Liver (tissue), 9 donors: ENCODE results near the gene AUP1. TPM values are rescaled to one million over a fixed set of nuclear protein-coding genes. Genes with fewer than 3 reads are reported as not detected.

Source experiments
- DNase-seq: peaks from one replicate; pipeline ENCODE4 v3.0.0-alpha.2; 2017; ENCODE audit warnings: low spot score
- H3K27ac ChIP-seq, 2 donors: one replicate each; pipeline ENCODE4 v1.7.0; 2013; ENCODE audit warnings: inconsistent platforms in 2 of 2, low read length in 2 of 2, control low read depth in 1 of 2, low read depth in 1 of 2, mild to moderate bottlenecking in 1 of 2
- H3K27me3 ChIP-seq, 4 donors: one replicate each; pipeline versions ENCODE4 v1.6.1 to v1.7.0; 2013; ENCODE audit warnings: low read length in 3 of 4, inconsistent platforms in 1 of 4, mild to moderate bottlenecking in 1 of 4, moderate library complexity in 1 of 4; ENCODE audit not compliant: control insufficient read depth in 4 of 4, insufficient read depth in 4 of 4
- H3K36me3 ChIP-seq, 4 donors: one replicate each; pipeline versions ENCODE4 v1.6.1 to v1.7.0; 2013; ENCODE audit warnings: low read length in 3 of 4, mild to moderate bottlenecking in 3 of 4, low read depth in 1 of 4, moderate library complexity in 1 of 4; ENCODE audit not compliant: control insufficient read depth in 4 of 4, insufficient read depth in 3 of 4
- H3K4me1 ChIP-seq, 4 donors: one replicate each; pipeline versions ENCODE4 v1.6.1 to v1.7.0; 2013; ENCODE audit warnings: low read length in 3 of 4, mild to moderate bottlenecking in 3 of 4, moderate library complexity in 1 of 4; ENCODE audit not compliant: control insufficient read depth in 4 of 4, insufficient read depth in 4 of 4
- H3K4me3 ChIP-seq, 3 donors: one replicate each; pipeline versions ENCODE4 v1.6.1 to v1.7.0; 2013; ENCODE audit warnings: low read length in 3 of 3, control low read depth in 1 of 3, low read depth in 1 of 3, mild to moderate bottlenecking in 1 of 3
- H3K9ac ChIP-seq, 2 donors: one replicate each; pipeline ENCODE4 v1.7.0; 2013; ENCODE audit warnings: low read length in 2 of 2, mild to moderate bottlenecking in 2 of 2, moderate library complexity in 2 of 2, control low read depth in 1 of 2, low read depth in 1 of 2
- H3K9me3 ChIP-seq, 4 donors: one replicate each; pipeline versions ENCODE4 v1.6.1 to v1.7.0; 2013; ENCODE audit warnings: low read length in 3 of 4; ENCODE audit not compliant: control insufficient read depth in 4 of 4
- ATF3 ChIP-seq: IDR thresholded peaks from 2 replicates; pipeline ENCODE4 v1.6.1; 2016; ENCODE audit warnings: antibody characterized with exemption
- EGR1 ChIP-seq, 2 donors: IDR thresholded peaks; 2 replicates each; pipeline ENCODE4 v1.6.1; 2016 to 2018; ENCODE audit warnings: antibody characterized with exemption in 2 of 2, low read depth in 2 of 2
- FOXA1 ChIP-seq: IDR thresholded peaks from 2 replicates; pipeline ENCODE4 v1.6.1; 2016; ENCODE audit warnings: antibody characterized with exemption
- FOXA2 ChIP-seq: IDR thresholded peaks from 2 replicates; pipeline ENCODE4 v1.6.1; 2016; ENCODE audit warnings: antibody characterized with exemption
- GABPA ChIP-seq, 2 donors: IDR thresholded peaks in 1 of 2; conservative IDR thresholded peaks in 1 of 2; 2 replicates each; pipeline ENCODE4 v1.6.1; 2016; ENCODE audit warnings: antibody characterized with exemption in 2 of 2, mild to moderate bottlenecking in 1 of 2, moderate library complexity in 1 of 2
- HNF4A ChIP-seq, 2 donors: conservative IDR thresholded peaks; 2 replicates each; pipeline ENCODE4 v1.6.1; 2016; ENCODE audit warnings: antibody characterized with exemption in 2 of 2, mild to moderate bottlenecking in 2 of 2
- HNF4G ChIP-seq: IDR thresholded peaks from 2 replicates; pipeline ENCODE4 v1.6.1; 2016; ENCODE audit warnings: antibody characterized with exemption
- JUND ChIP-seq, 2 donors: IDR thresholded peaks; 2 replicates each; pipeline ENCODE4 v1.6.1; 2016; ENCODE audit warnings: antibody characterized with exemption in 2 of 2
- NR2F2 ChIP-seq: IDR thresholded peaks from 2 replicates; pipeline ENCODE4 v1.6.1; 2016; ENCODE audit warnings: antibody characterized with exemption
- RAD21 ChIP-seq, 2 donors: IDR thresholded peaks; 2 replicates each; pipeline ENCODE4 v1.6.1; 2016; ENCODE audit warnings: antibody characterized with exemption in 2 of 2, mild to moderate bottlenecking in 2 of 2
- RXRA ChIP-seq, 2 donors: IDR thresholded peaks; 2 replicates each; pipeline ENCODE4 v1.6.1; 2017 to 2018; ENCODE audit warnings: antibody characterized with exemption in 2 of 2, mild to moderate bottlenecking in 1 of 2
- SP1 ChIP-seq: IDR thresholded peaks from 2 replicates; pipeline ENCODE4 v1.6.1; 2018; ENCODE audit warnings: antibody characterized with exemption, mild to moderate bottlenecking
- TAF1 ChIP-seq: conservative IDR thresholded peaks from 2 replicates; pipeline ENCODE4 v1.6.1; 2016; ENCODE audit warnings: antibody characterized with exemption, mild to moderate bottlenecking
- YY1 ChIP-seq: IDR thresholded peaks from 2 replicates; pipeline ENCODE4 v1.6.1; 2016; ENCODE audit warnings: antibody characterized with exemption, mild to moderate bottlenecking
- WGBS: extraction: QIAGEN DNeasy Blood & Tissue Kit; methylation state at CpG from one replicate; pipeline ENCODE4 v1.1.7; 2013; 5-methylcytosine and 5-hydroxymethylcytosine counted together
- polyA plus RNA-seq, 2 donors: library from polyadenylated mRNA; stranded (reverse) in 1 of 2; unstranded in 1 of 2; fragments of 200-250 nt in 1 of 2; fragments of >200 nt in 1 of 2; fragmentation: Nextera tagmentation in 1 of 2; extraction: Ambion mirVana in 1 of 2; gene quantifications; one replicate each; pipeline versions ENCODE4 v1.2.1 to v1.2.3, GENCODE V29; 2013 to 2015
- total RNA-seq, 2 donors: library from RNA; depleted of rRNA; stranded (reverse); fragments of >200 nt; gene quantifications; one replicate each; pipeline ENCODE4 v1.2.3, GENCODE V29; 2014
- TF ChIP-seq, protein P1 (sequence below): IDR thresholded peaks from 2 replicates; pipeline ENCODE4 v1.6.1; 2016; ENCODE audit warnings: antibody characterized with exemption
- TF ChIP-seq, protein P2 (sequence below): IDR thresholded peaks from 2 replicates; pipeline ENCODE4 v1.6.1; 2016; ENCODE audit warnings: antibody characterized with exemption, mild to moderate bottlenecking
- donor health status: healthy.
- donor health status: healthy.
- donor health status: healthy.
- donor health status: healthy.
- donor health status: healthy.

The AUP1 gene
- total and polyA plus RNA-seq, 4 donors = 62.6 to 126 (median 109) TPM

- H3K27me3 ChIP-seq = peaks cover 11 to 31% (median 13%) of the 10 kb centered on the region in 4 donors
- H3K9ac ChIP-seq = no peak overlapping the region
- DNase-seq = no peak
- no peaks in the 10 kb centered on the region for H3K36me3 ChIP-seq
- H3K27ac ChIP-seq = no peak overlapping the region
- 7% methylated on average over 52 of the region's 52 CpGs for WGBS
- TF ChIP-seq EGR1 (IDR thresholded peaks at IDR 0.05; ENCODE audit: low read depth in 2 of 2) = no peak
- no peak for TF ChIP-seq HNF4G
- TF ChIP-seq YY1 = no peak
- TF ChIP-seq JUND (IDR thresholded peaks at IDR 0.05) = no peak
- no peak for TF ChIP-seq ATF3
- TF ChIP-seq GABPA (IDR thresholded peaks at IDR 0.05 in 1 of 2, conservative IDR thresholded peaks at IDR 0.05 in 1 of 2) = no peak
- no peak for TF ChIP-seq RAD21 (IDR thresholded peaks at IDR 0.05)
- no peak for TF ChIP-seq SP1
- TF ChIP-seq RXRA (IDR thresholded peaks at IDR 0.05) = no peak
- TF ChIP-seq, protein P1, sequence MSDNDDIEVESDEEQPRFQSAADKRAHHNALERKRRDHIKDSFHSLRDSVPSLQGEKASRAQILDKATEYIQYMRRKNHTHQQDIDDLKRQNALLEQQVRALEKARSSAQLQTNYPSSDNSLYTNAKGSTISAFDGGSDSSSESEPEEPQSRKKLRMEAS = no peak
- no peak for TF ChIP-seq NR2F2
- TF ChIP-seq FOXA1 = no peak
- H3K9me3 ChIP-seq = no peaks in the 10 kb centered on the region
- peaks cover 9 to 19% (median 13%) of the 10 kb centered on the region in 4 donors for H3K4me1 ChIP-seq
- H3K4me3 ChIP-seq = no peak overlapping the region
Measured at GRCh38 chr2:74513605-74514367, 15.7 kb downstream of the AUP1 start.

GRCh38 chr2:74512744-74513604, 16.5 kb downstream of the AUP1 start:
- DNase-seq = no peak
- 10% methylated on average over 36 of the region's 36 CpGs for WGBS
- H3K9ac ChIP-seq = no peak overlapping the region
- H3K36me3 ChIP-seq = no peaks in the 10 kb centered on the region
- no peak overlapping the region for H3K4me3 ChIP-seq
- H3K27ac ChIP-seq = no peak overlapping the region
- no peak for TF ChIP-seq NR2F2
- TF ChIP-seq HNF4G = no peak
- TF ChIP-seq SP1 = no peak
- no peak for TF ChIP-seq GABPA (IDR thresholded peaks at IDR 0.05 in 1 of 2, conservative IDR thresholded peaks at IDR 0.05 in 1 of 2)
- TF ChIP-seq RXRA (IDR thresholded peaks at IDR 0.05) = no peak
- TF ChIP-seq FOXA2 = no peak
- no peak for TF ChIP-seq TAF1
- no peak for TF ChIP-seq ATF3
- TF ChIP-seq, protein P1 = no peak
- no peak for TF ChIP-seq FOXA1
- no peak for TF ChIP-seq HNF4A (conservative IDR thresholded peaks at IDR 0.05)
- TF ChIP-seq RAD21 (IDR thresholded peaks at IDR 0.05) = no peak
- TF ChIP-seq, protein P2, sequence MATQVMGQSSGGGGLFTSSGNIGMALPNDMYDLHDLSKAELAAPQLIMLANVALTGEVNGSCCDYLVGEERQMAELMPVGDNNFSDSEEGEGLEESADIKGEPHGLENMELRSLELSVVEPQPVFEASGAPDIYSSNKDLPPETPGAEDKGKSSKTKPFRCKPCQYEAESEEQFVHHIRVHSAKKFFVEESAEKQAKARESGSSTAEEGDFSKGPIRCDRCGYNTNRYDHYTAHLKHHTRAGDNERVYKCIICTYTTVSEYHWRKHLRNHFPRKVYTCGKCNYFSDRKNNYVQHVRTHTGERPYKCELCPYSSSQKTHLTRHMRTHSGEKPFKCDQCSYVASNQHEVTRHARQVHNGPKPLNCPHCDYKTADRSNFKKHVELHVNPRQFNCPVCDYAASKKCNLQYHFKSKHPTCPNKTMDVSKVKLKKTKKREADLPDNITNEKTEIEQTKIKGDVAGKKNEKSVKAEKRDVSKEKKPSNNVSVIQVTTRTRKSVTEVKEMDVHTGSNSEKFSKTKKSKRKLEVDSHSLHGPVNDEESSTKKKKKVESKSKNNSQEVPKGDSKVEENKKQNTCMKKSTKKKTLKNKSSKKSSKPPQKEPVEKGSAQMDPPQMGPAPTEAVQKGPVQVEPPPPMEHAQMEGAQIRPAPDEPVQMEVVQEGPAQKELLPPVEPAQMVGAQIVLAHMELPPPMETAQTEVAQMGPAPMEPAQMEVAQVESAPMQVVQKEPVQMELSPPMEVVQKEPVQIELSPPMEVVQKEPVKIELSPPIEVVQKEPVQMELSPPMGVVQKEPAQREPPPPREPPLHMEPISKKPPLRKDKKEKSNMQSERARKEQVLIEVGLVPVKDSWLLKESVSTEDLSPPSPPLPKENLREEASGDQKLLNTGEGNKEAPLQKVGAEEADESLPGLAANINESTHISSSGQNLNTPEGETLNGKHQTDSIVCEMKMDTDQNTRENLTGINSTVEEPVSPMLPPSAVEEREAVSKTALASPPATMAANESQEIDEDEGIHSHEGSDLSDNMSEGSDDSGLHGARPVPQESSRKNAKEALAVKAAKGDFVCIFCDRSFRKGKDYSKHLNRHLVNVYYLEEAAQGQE = no peak
- no peaks in the 10 kb centered on the region for H3K9me3 ChIP-seq
- peaks cover 11 to 28% (median 13%) of the 10 kb centered on the region in 4 donors for H3K27me3 ChIP-seq
- H3K4me1 ChIP-seq = peaks cover 9 to 23% (median 17%) of the 10 kb centered on the region in 4 donors
